Measurements from ENCODE around the gene URGCP. TPM values are rescaled to one million over a fixed set of nuclear protein-coding genes. Genes with fewer than 3 reads are reported as not detected.

Gene URGCP
- 100 to 1,000 TPM in 1 of 9 donors, 10 to 100 TPM in 8; 53.8 to 103 (median 68.9) TPM for total RNA-seq
- polyA plus RNA-seq: 10 to 100 TPM; 60.5 to 76.7 (median 61.9) TPM
- long read RNA-seq, donor 1, full-length matches to known transcripts: 14 of 14 reads
- long read RNA-seq, donor 1, partial matches to known transcripts: 0 of 14 reads
- long read RNA-seq, donor 1, other reads (novel, unspliced or antisense): 0 of 14 reads
- long read RNA-seq, donor 2, full-length matches to known transcripts: 12 of 75 reads
- long read RNA-seq, donor 2, partial matches to known transcripts: 54 of 75 reads
- long read RNA-seq, donor 2, other reads (novel, unspliced or antisense): 9 of 75 reads
- long read RNA-seq, donor 3, full-length matches to known transcripts: 6 of 6 reads
- long read RNA-seq, donor 3, partial matches to known transcripts: 0 of 6 reads
- long read RNA-seq, donor 3, other reads (novel, unspliced or antisense): 0 of 6 reads
- long read RNA-seq, donor 4, full-length matches to known transcripts: 13 of 21 reads
- long read RNA-seq, donor 4, partial matches to known transcripts: 0 of 21 reads
- long read RNA-seq, donor 4, other reads (novel, unspliced or antisense): 8 of 21 reads
- long read RNA-seq, donor 5, full-length matches to known transcripts: 190 of 227 reads
- long read RNA-seq, donor 5, partial matches to known transcripts: 1 of 227 reads
- long read RNA-seq, donor 5, other reads (novel, unspliced or antisense): 36 of 227 reads
- long read RNA-seq, donor 6, full-length matches to known transcripts: 8 of 17 reads
- long read RNA-seq, donor 6, partial matches to known transcripts: 1 of 17 reads
- long read RNA-seq, donor 6, other reads (novel, unspliced or antisense): 8 of 17 reads
- long read RNA-seq, donor 7, full-length matches to known transcripts: 4 of 41 reads
- long read RNA-seq, donor 7, partial matches to known transcripts: 26 of 41 reads
- long read RNA-seq, donor 7, other reads (novel, unspliced or antisense): 11 of 41 reads
- long read RNA-seq, donor 8, full-length matches to known transcripts: 9 of 9 reads
- long read RNA-seq, donor 8, partial matches to known transcripts: 0 of 9 reads
- long read RNA-seq, donor 8, other reads (novel, unspliced or antisense): 0 of 9 reads
- long read RNA-seq, donor 9, full-length matches to known transcripts: 6 of 6 reads
- long read RNA-seq, donor 9, partial matches to known transcripts: 0 of 6 reads
- long read RNA-seq, donor 9, other reads (novel, unspliced or antisense): 0 of 6 reads
- long read RNA-seq, donor 10, full-length matches to known transcripts: 6 of 15 reads
- long read RNA-seq, donor 10, partial matches to known transcripts: 0 of 15 reads
- long read RNA-seq, donor 10, other reads (novel, unspliced or antisense): 9 of 15 reads

GRCh38 chr7:43906331-43907010, at the start of gene URGCP:
TSS of gene URGCP (minus strand) at chr7:43906596. CDS start at chr7:43906575, 21 bp downstream.
- Histone ChIP-seq H3K4me3 (peak within 1 kb of the TSS in 3 of 4 donors; percentile 9 to 92 (median 46)), H3K27me3 (no peaks in the 10 kb centered on the region), H3K27ac (peak within 1 kb of the TSS; percentile 71 to 98 (median 94)), H3K36me3 (replicated peaks in 1 of 2) (no peaks in the 10 kb centered on the region), H3K9me3 (replicated peaks in 1 of 3) (no peaks in the 10 kb centered on the region), H3K4me1 (replicated peaks in 1 of 2) (peaks cover 27 to 32% of the 10 kb centered on the region in 2 donors)
- TF ChIP-seq POLR2A (IDR thresholded peaks at IDR 0.05) (no peak), CTCF (IDR thresholded peaks at IDR 0.05) (no peak)
- intact Hi-C loops (cut with DNase I): no loop called here
- 0 to 8% (median 1%) methylated on average over 8 to 73 of the region's 73 CpGs for WGBS, 4 donors
- DNase-seq: peak in 6 of 7 donors; percentile 28 to 60 (median 46)

GRCh38 chr7:43956027-43956426, 49.6 kb upstream of the URGCP start:
- WGBS, 4 donors: 73 to 82% (median 76%) methylated on average over 3 of the region's 3 CpGs
- intact Hi-C loops (cut with DNase I): no loop called here
- peaks cover 0 to 24% of the 10 kb centered on the region in 2 donors for H3K36me3 ChIP-seq (replicated peaks in 1 of 2)
- DNase-seq: no peak
- TF ChIP-seq POLR2A (IDR thresholded peaks at IDR 0.05): no peak
- TF ChIP-seq CTCF (IDR thresholded peaks at IDR 0.05): no peak
- H3K27me3 ChIP-seq: no peaks in the 10 kb centered on the region
- H3K27ac ChIP-seq: no peak overlapping the region
- H3K9me3 ChIP-seq (replicated peaks in 1 of 3): no peaks in the 10 kb centered on the region
- no peaks in the 10 kb centered on the region for H3K4me1 ChIP-seq (replicated peaks in 1 of 2)
- no peak overlapping the region for H3K4me3 ChIP-seq

- H3K27me3 ChIP-seq: no peaks in the 10 kb centered on the region
- no peak overlapping the region for H3K27ac ChIP-seq
- TF ChIP-seq POLR2A (IDR thresholded peaks at IDR 0.05): no peak
- TF ChIP-seq CTCF (IDR thresholded peaks at IDR 0.05): peak; percentile 32 to 61 (median 54)
- H3K9me3 ChIP-seq (replicated peaks in 1 of 3): no peaks in the 10 kb centered on the region
- 49 to 58% (median 53%) methylated on average over 3 of the region's 3 CpGs for WGBS, 4 donors
- DNase-seq: peak; percentile 46 to 85 (median 62)
- intact Hi-C loops (cut with DNase I): no loop called here
- H3K4me3 ChIP-seq: no peak overlapping the region
- H3K36me3 ChIP-seq (replicated peaks in 1 of 2): peaks cover 0 to 34% of the 10 kb centered on the region in 2 donors
- H3K4me1 ChIP-seq (replicated peaks in 1 of 2): no peaks in the 10 kb centered on the region
Observed at GRCh38 chr7:43954524-43955228, 48.3 kb upstream of the URGCP start.
